K562 (cell line): Measurements from ENCODE around the gene PDE3A.

Experiments used
- BHLHE40 ChIP-seq: IDR thresholded peaks from 2 replicates; pipeline ENCODE4 v1.6.1; 2011; ENCODE audit warnings: low read length, improper control_type of control experiment
- JUN ChIP-seq, 2 experiments: sonication (generic) in 1 of 2; formaldehyde crosslinking in 1 of 2; IDR thresholded peaks; 2 replicates each; pipeline versions ENCODE4 v1.6.1 to v1.8.0; 2012 to 2022; ENCODE audit warnings: borderline replicate concordance in 2 of 2, mild to moderate bottlenecking in 2 of 2, improper control_type of control experiment in 1 of 2, low read depth in 1 of 2, low read length in 1 of 2, missing genetic modification reagents in 1 of 2
- JUND ChIP-seq, 2 experiments: IDR thresholded peaks; 2 replicates in 1 of 2; 3 replicates in 1 of 2; pipeline ENCODE4 v1.6.1; 2011; ENCODE audit warnings: borderline replicate concordance in 2 of 2, low read depth in 2 of 2, low read length in 2 of 2, improper control_type of control experiment in 1 of 2, missing biosample characterization in 1 of 2, missing genetic modification characterization in 1 of 2, missing genetic modification reagents in 1 of 2
- NR1H2 ChIP-seq: sonication (generic); formaldehyde crosslinking; IDR thresholded peaks from 2 replicates; pipeline ENCODE4 v1.4.0; 2020; ENCODE audit warnings: mild to moderate bottlenecking, missing genetic modification reagents
- POU5F1 ChIP-seq: fragments of 150-350 bp; IDR thresholded peaks from 2 replicates; pipeline ENCODE4 v1.6.1; 2014; ENCODE audit warnings: borderline replicate concordance, low read length, low read depth, mild to moderate bottlenecking; ENCODE audit not compliant: partially characterized antibody
- RBM34 ChIP-seq: fragments of 200-400 bp; formaldehyde crosslinking; IDR thresholded peaks from 2 replicates; pipeline ENCODE4 v1.6.1; 2018; ENCODE audit warnings: low read length, borderline replicate concordance; ENCODE audit not compliant: insufficient read depth
- ZNF140 ChIP-seq: fragments of 250-450 bp; sonication (Bioruptor Pico); IDR thresholded peaks from 2 replicates; pipeline ENCODE4 v1.8.0; 2021; ENCODE audit warnings: moderate library complexity, mild to moderate bottlenecking, inconsistent platforms
- TF ChIP-seq, protein P1 (sequence below): sonication (generic); formaldehyde crosslinking; IDR thresholded peaks from 2 replicates; pipeline ENCODE4 v1.4.0; 2020; ENCODE audit warnings: mild to moderate bottlenecking, missing genetic modification reagents
- TF ChIP-seq, protein P2 (sequence below), 2 experiments: fragments of 200-800 bp in 1 of 2; sonication (Bioruptor generic) in 1 of 2; sonication (generic) in 1 of 2; formaldehyde crosslinking in 1 of 2; IDR thresholded peaks in 1 of 2; conservative IDR thresholded peaks in 1 of 2; 2 replicates each; pipeline versions ENCODE4 v1.5.0 to v1.6.1; 2016 to 2020; ENCODE audit warnings: missing compliant biosample characterization in 1 of 2, missing genetic modification characterization in 1 of 2, missing genetic modification reagents in 1 of 2

DNA sequence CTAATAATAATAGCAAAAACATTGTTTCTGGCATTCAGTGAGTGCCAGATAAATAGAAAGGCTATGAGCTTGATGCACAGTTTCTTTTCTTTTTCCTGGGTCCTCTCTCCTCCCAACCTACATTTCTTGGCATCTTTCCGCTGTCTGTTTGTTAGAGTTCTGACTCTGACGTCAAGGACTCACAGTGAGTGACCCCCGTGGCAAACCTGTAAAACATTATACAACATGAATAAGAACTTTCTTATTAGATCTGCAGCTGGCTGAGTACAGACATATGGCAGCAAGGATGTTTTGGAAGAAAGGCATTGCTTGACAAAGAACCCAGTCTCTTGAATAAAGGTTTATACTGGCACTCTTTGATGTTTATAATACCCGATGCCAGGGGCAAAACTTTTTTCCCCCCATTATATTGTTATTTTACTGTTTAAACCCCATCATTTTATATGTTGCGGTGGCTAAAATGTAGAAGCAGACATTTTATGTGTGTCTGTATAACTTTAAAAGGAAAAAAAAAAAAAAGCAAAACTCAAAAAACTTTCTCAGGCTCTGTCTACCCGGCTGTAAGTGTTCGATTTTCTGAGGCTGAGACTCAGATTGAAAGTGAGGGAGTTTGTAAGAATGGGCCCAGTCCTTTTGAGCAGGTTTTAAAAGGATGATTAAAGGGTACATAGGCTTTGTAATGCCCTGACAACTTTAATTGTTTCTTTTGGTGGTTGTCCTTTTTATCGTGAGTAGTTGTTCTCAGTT is 159.3 kb downstream of the PDE3A start:
- TF ChIP-seq ZNF140 (CRISPR knock-in tag) (no peak), NR1H2 (CRISPR knock-in tag) (no peak), POU5F1 (no peak), JUND (IDR thresholded peaks at IDR 0.05; ENCODE audit: borderline replicate concordance, low read depth, low read length) (no peak), JUND (tag; IDR thresholded peaks at IDR 0.05; ENCODE audit: borderline replicate concordance, low read depth, low read length) (no peak), RBM34 (no peak), BHLHE40 (no peak), JUN (IDR thresholded peaks at IDR 0.05; ENCODE audit: borderline replicate concordance, low read depth, low read length) (no peak), JUN (CRISPR knock-in tag; IDR thresholded peaks at IDR 0.05; ENCODE audit: borderline replicate concordance) (no peak)
- TF ChIP-seq, protein P1, sequence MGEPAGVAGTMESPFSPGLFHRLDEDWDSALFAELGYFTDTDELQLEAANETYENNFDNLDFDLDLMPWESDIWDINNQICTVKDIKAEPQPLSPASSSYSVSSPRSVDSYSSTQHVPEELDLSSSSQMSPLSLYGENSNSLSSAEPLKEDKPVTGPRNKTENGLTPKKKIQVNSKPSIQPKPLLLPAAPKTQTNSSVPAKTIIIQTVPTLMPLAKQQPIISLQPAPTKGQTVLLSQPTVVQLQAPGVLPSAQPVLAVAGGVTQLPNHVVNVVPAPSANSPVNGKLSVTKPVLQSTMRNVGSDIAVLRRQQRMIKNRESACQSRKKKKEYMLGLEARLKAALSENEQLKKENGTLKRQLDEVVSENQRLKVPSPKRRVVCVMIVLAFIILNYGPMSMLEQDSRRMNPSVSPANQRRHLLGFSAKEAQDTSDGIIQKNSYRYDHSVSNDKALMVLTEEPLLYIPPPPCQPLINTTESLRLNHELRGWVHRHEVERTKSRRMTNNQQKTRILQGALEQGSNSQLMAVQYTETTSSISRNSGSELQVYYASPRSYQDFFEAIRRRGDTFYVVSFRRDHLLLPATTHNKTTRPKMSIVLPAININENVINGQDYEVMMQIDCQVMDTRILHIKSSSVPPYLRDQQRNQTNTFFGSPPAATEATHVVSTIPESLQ: no peak
- TF ChIP-seq, protein P2, sequence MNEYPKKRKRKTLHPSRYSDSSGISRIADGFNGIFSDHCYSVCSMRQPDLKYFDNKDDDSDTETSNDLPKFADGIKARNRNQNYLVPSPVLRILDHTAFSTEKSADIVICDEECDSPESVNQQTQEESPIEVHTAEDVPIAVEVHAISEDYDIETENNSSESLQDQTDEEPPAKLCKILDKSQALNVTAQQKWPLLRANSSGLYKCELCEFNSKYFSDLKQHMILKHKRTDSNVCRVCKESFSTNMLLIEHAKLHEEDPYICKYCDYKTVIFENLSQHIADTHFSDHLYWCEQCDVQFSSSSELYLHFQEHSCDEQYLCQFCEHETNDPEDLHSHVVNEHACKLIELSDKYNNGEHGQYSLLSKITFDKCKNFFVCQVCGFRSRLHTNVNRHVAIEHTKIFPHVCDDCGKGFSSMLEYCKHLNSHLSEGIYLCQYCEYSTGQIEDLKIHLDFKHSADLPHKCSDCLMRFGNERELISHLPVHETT (CRISPR knock-in tag; conservative IDR thresholded peaks at IDR 0.05 in 1 of 2, IDR thresholded peaks at IDR 0.05 in 1 of 2): no peak
